Lower lobe of right lung (tissue), 2 donors: ENCODE results near the gene KIF22. TPM values are rescaled to one million over a fixed set of nuclear protein-coding genes. Genes with fewer than 3 reads are reported as not detected.
"Not testable (repeated sequence)": the region's sequence is repeated elsewhere in the genome, so short reads cannot be mapped to it uniquely, and the experiment has no call there.

ENCODE experiments used
- ATAC-seq, 2 donors: fragments of 200-7000 bp; cut with Tn5 transposase; one replicate each; pipeline ENCODE4 v1.9.1; 2020 to 2022; ENCODE audit warnings: mild to moderate bottlenecking in 2 of 2, moderate library complexity in 2 of 2
- DNase-seq: peaks from one replicate; pipeline ENCODE4 v3.0.0-alpha.2; 2020
- H3K27ac ChIP-seq: fragments of 200-600 bp; one replicate; pipeline ENCODE4 v1.8.0; 2022
- H3K27me3 ChIP-seq: fragments of 200-600 bp; one replicate; pipeline ENCODE4 v1.8.0; 2022; ENCODE audit warnings: low read depth
- H3K36me3 ChIP-seq: fragments of 200-600 bp; one replicate; pipeline ENCODE4 v1.8.0; 2022; ENCODE audit warnings: mild to moderate bottlenecking
- H3K4me1 ChIP-seq: fragments of 200-600 bp; one replicate; pipeline ENCODE4 v1.8.0; 2022
- H3K4me3 ChIP-seq: fragments of 200-600 bp; one replicate; pipeline ENCODE4 v1.8.0; 2022; ENCODE audit warnings: mild to moderate bottlenecking
- H3K9me3 ChIP-seq: fragments of 200-600 bp; one replicate; pipeline ENCODE4 v1.8.0; 2022
- intact Hi-C: fragments of 100-400 bp; cut with DNase I; formaldehyde crosslinking; loops from one replicate; pipeline ENCODE4 v1.11.0; 2022
- total RNA-seq: library from RNA; stranded (reverse); fragmentation: NEBNext Ultra II Directional; extraction: Animal tissue kit (Norgen Biotek cat#: 25700); gene quantifications from one replicate; pipeline ENCODE4 v1.2.1, GENCODE V29; 2021
- TF ChIP-seq, protein P1 (sequence below): fragments of 200-600 bp; IDR thresholded peaks from one replicate; pipeline ENCODE4 v1.8.0; 2022; ENCODE audit warnings: antibody characterized with exemption, mild to moderate bottlenecking
- donor health status: DM: no; HTN: yes; CAD: no; lungs with severe emphysema.

The KIF22 gene
- total RNA-seq, 1 donor from 2014 or later = 21.8 TPM

DNA sequence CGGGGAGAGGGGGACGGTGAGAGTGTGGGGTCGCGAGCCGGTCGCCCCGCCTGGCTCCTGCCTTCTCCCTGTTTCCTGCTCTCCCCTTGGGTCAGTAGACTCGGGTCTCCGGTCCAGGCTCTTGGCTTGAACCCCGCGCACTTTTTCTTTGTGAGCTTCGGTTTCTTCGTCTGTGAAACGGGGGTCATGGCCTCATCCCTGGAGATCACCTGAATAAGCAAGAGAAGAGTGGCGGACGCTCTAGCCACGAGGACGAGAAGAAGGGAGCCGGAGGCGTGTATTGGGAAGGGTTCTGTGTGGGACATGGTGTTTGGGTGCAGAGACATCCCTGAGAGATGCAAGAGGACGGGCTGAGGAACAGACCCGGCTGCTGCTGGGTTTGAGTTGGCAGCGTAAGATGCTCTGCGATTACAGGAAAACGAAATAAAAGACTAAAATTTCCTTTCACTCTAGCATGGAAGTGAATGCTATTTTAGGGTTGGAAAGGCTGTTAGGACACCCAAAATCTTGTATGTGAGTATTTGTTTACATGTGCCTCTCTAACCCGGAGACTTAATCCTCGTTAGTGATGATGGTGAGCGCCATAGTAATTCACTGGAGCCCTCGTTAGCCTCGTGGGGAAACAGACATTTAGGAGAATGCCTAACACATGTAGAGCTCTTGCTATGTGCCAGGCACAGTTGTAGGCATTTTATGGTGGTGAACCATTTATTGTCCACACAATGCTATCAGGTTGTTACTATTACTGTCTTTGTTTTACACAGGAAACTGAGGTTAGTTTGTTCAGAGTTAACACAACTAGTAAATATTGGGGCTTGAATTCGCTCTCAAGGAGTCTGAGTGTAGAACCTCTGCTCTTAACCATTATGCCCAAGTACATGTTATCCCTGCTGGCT lies 646 bp downstream of the KIF22 start:
- ATAC-seq (no peak), DNase-seq (no peak)
- H3K4me1 ChIP-seq = peaks cover 18% of the 10 kb centered on the region
- peak overlapping the region; percentile 83 for H3K4me3 ChIP-seq
- H3K27ac ChIP-seq = peak overlapping the region; percentile 89
- H3K36me3 ChIP-seq = no peaks in the 10 kb centered on the region
- H3K9me3 ChIP-seq = no peaks in the 10 kb centered on the region
- intact Hi-C loops = no loop called here
- TF ChIP-seq, protein P1, sequence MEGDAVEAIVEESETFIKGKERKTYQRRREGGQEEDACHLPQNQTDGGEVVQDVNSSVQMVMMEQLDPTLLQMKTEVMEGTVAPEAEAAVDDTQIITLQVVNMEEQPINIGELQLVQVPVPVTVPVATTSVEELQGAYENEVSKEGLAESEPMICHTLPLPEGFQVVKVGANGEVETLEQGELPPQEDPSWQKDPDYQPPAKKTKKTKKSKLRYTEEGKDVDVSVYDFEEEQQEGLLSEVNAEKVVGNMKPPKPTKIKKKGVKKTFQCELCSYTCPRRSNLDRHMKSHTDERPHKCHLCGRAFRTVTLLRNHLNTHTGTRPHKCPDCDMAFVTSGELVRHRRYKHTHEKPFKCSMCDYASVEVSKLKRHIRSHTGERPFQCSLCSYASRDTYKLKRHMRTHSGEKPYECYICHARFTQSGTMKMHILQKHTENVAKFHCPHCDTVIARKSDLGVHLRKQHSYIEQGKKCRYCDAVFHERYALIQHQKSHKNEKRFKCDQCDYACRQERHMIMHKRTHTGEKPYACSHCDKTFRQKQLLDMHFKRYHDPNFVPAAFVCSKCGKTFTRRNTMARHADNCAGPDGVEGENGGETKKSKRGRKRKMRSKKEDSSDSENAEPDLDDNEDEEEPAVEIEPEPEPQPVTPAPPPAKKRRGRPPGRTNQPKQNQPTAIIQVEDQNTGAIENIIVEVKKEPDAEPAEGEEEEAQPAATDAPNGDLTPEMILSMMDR = no peak
- H3K27me3 ChIP-seq = no peaks in the 10 kb centered on the region

DNA sequence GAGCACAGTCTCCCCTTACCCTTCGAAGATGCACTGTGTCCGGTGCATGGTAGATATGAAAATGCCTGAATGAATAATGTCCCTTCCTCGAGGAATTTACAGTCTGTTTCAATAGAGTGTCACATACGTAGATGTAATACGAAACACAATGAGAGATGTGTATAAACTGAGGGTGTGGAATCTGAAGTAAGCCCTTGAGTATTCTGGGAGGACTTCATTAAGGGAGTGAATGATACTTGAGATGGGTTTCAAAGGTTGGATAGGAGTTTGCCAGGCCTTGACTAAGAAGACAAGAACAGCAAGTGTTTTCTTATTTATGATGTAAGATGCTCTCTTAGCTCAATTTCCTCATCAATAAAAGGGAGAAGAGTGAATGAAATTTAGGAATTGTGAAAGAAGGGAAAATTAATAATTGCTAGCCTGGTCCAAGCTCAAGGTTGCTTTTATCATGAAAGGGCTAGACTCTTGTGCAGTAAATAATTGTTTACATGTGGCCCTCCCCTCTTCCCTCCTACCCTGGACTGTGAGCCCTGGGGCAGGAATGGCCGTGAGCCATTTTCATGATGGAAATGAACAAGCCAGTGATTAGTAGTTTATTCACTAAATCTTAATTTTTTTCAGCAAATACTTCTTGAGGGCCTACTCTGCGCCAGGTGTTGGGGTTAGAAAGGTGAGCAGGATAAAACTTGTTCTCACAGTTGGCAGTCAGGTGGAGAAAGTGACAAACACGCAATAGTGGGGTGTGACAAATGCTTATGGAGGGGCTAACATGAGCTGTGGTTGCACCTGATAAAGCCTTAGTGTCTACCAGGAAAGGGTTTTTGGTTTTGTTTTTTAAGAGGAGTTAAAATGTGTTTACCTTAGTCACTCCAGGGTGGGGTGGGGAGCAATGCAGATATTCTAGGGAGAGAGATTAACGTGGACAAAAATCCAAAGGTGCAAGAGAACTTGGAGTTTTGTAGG lies 1.6 kb downstream of the KIF22 start:
- Histone ChIP-seq H3K27me3 (no peaks in the 10 kb centered on the region), H3K4me1 (peaks cover 18% of the 10 kb centered on the region), H3K4me3 (peak overlapping the region; percentile 83), H3K36me3 (peaks cover 3% of the 10 kb centered on the region), H3K9me3 (no peaks in the 10 kb centered on the region), H3K27ac (no peak overlapping the region)
- DNase-seq = no peak
- no peak for ATAC-seq
- intact Hi-C loops = no loop called here
- TF ChIP-seq, protein P1 = no peak

DNA sequence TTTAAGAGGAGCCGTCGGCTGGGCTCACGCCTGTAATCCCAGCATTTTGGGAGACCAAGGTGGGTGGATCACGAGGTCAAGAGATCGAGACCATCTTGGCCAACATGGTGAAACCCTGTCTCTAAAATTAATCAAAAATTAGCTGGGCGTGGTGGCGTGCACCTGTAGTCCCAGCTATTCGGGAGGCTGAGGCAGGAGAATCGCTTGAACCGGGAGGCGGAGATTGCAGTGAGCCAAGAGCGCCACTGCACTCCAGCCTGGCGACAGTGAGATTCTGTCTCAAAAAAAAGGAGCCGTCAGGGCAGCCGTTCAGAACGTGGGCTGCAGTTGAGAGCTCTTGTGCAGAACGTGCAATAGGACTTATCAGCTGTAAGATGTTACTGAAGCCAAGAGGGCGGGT lies 2.6 kb downstream of the KIF22 start:
- H3K9me3 ChIP-seq, DNase-seq, H3K27me3 ChIP-seq, H3K27ac ChIP-seq, H3K4me3 ChIP-seq, intact Hi-C loops, ATAC-seq: not testable (repeated sequence)
- Histone ChIP-seq H3K36me3 (peaks cover 12% of the 10 kb centered on the region), H3K4me1 (peaks cover 18% of the 10 kb centered on the region)

DNA sequence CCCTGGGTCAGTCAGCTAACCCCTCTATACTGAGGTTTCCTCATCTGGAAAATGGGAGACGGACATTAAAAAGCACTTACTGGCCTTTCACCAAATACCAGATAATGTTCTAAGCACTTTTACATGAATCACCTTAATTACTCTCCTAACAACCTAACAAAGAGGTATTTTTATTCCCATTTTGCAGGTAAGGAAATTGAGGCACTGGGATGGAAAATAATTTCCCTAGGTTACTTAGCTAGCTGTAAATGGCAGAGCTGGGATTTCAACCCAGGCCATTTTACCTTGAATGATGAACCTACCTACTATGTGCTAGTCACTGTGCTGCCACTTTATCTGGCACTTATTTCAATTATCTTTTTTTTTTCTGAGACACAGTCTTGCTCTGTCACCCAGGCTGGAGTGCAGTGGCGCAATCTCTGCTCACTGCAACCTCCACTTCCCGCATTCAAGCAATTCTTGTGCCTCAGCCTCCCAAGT lies 3.7 kb downstream of the KIF22 start:
- Histone ChIP-seq H3K4me3 (no peak overlapping the region), H3K9me3 (no peaks in the 10 kb centered on the region), H3K4me1 (peaks cover 18% of the 10 kb centered on the region), H3K36me3 (peaks cover 22% of the 10 kb centered on the region), H3K27ac (no peak overlapping the region), H3K27me3 (no peaks in the 10 kb centered on the region)
- TF ChIP-seq, protein P1 = no peak
- no peak for DNase-seq
- ATAC-seq = no peak
- intact Hi-C loops = no loop called here

DNA sequence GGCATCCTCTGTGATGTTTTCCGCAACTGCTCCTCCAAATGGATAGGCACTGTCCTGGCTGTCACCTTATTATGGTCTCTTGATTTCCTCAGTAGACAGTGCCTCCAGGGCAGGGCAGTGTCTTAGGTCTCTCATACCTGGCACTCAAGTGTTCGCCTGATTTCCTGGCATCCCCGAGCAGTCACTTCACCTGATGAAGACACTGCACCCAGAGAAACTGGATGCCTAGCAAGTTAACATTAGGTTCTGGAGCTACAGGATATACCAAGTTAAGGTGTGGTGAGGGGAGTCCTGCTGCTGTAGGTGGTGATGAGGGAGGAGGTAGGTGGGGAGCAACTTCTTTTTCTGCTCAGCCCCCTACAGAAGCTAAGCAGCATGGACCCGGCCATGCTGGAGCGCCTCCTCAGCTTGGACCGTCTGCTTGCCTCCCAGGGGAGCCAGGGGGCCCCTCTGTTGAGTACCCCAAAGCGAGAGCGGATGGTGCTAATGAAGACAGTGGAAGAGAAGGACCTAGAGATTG lies 11.9 kb downstream of the KIF22 start:
- Histone ChIP-seq H3K36me3 (peaks cover 24% of the 10 kb centered on the region), H3K27me3 (no peaks in the 10 kb centered on the region), H3K4me1 (peaks cover 14% of the 10 kb centered on the region), H3K27ac (no peak overlapping the region), H3K4me3 (no peak overlapping the region), H3K9me3 (no peaks in the 10 kb centered on the region)
- ATAC-seq (no peak), DNase-seq (no peak)
- intact Hi-C loops = no loop called here
- TF ChIP-seq, protein P1 = no peak
